ENCODE data around the gene KNDC1.
"Not testable (repeated sequence)": the region's sequence is repeated elsewhere in the genome, so short reads cannot be mapped to it uniquely, and the experiment has no call there.

DNA sequence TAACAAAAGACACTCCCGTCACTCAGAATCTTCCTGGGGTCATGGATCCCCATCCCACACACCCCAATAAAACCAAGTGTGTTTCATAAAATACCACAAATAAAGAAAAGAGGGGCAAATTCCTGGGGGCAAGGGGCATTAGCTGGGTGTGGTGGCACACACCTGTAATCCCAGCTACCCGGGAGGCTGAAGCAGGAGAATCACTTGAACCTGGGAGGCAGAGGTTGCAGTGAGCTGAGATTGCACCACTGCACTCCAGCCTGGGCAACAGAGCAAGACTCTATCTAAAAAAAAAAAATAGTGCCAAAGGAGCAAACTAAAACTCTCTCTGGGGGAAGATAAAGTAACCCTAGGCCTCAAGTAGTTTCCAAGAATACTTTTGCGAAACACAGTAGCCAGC lies 8.9 kb upstream of the KNDC1 start:
- TF ChIP-seq, protein P1, sequence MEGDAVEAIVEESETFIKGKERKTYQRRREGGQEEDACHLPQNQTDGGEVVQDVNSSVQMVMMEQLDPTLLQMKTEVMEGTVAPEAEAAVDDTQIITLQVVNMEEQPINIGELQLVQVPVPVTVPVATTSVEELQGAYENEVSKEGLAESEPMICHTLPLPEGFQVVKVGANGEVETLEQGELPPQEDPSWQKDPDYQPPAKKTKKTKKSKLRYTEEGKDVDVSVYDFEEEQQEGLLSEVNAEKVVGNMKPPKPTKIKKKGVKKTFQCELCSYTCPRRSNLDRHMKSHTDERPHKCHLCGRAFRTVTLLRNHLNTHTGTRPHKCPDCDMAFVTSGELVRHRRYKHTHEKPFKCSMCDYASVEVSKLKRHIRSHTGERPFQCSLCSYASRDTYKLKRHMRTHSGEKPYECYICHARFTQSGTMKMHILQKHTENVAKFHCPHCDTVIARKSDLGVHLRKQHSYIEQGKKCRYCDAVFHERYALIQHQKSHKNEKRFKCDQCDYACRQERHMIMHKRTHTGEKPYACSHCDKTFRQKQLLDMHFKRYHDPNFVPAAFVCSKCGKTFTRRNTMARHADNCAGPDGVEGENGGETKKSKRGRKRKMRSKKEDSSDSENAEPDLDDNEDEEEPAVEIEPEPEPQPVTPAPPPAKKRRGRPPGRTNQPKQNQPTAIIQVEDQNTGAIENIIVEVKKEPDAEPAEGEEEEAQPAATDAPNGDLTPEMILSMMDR (optimal IDR thresholded peaks at IDR 0.05 in 1 of 3, IDR thresholded peaks at IDR 0.05 in 1 of 3, conservative IDR thresholded peaks at IDR 0.05 in 1 of 3; ENCODE audit: extremely low read depth in 1 of 3, insufficient read depth in 2 of 3, low read length in 3 of 3), result not testable (repeated sequence)
- not testable (repeated sequence) for TF ChIP-seq EZH2 (IDR thresholded peaks at IDR 0.05; ENCODE audit: low read length)
